DND-41 (cell line): Measurements from ENCODE around the gene TUBA1A.

Experiments used
- ATAC-seq: fragments of 200-7000 bp; cut with Tn5 transposase; 3 replicates; pipeline ENCODE4 v1.9.1; 2021; ENCODE audit warnings: low read depth; ENCODE audit not compliant: insufficient read depth
- DNase-seq: peaks from one replicate; pipeline ENCODE4 v3.0.0-alpha.2; 2020
- H2AFZ ChIP-seq: 2 replicates; pipeline ENCODE4 v1.6.0; 2012; ENCODE audit warnings: low read depth, low read length
- H3K27ac ChIP-seq: 2 replicates; pipeline ENCODE4 v1.5.1; 2012; ENCODE audit warnings: low read length, inconsistent platforms
- H3K27me3 ChIP-seq: fragments of 200-600 bp; sonication (generic); 2 replicates; pipeline ENCODE4 v1.6.0; 2012; ENCODE audit warnings: low read length, mild to moderate bottlenecking, inconsistent platforms; ENCODE audit not compliant: insufficient read depth, poor library complexity
- H3K36me3 ChIP-seq: 2 replicates; pipeline ENCODE4 v1.5.1; 2012; ENCODE audit warnings: low read length, inconsistent platforms; ENCODE audit not compliant: insufficient read depth
- H3K4me1 ChIP-seq: 2 replicates; pipeline ENCODE4 v1.5.1; 2012; ENCODE audit warnings: mild to moderate bottlenecking, low read length; ENCODE audit not compliant: insufficient read depth
- H3K4me2 ChIP-seq: 2 replicates; pipeline ENCODE4 v1.6.0; 2012; ENCODE audit warnings: mild to moderate bottlenecking, moderate library complexity, low read length, inconsistent platforms; ENCODE audit not compliant: insufficient read depth
- H3K4me3 ChIP-seq, 2 experiments: fragments of 200-600 bp in 1 of 2; shearing (Covaris generic) in 1 of 2; 2 replicates each; pipeline ENCODE4 v1.5.1; 2012 to 2016; ENCODE audit warnings: inconsistent platforms in 2 of 2, low read length in 2 of 2, mild to moderate bottlenecking in 2 of 2, low read depth in 1 of 2, moderate library complexity in 1 of 2
- H3K79me2 ChIP-seq: 2 replicates; pipeline ENCODE4 v1.6.0; 2012; ENCODE audit warnings: low read length, inconsistent platforms; ENCODE audit not compliant: insufficient read depth
- H3K9ac ChIP-seq: 2 replicates; pipeline ENCODE4 v1.6.0; 2012; ENCODE audit warnings: low read depth, mild to moderate bottlenecking, inconsistent platforms, low read length, moderate library complexity
- H3K9me3 ChIP-seq: 2 replicates; pipeline ENCODE4 v1.5.1; 2012; ENCODE audit warnings: low read length, moderate library complexity, mild to moderate bottlenecking, inconsistent platforms; ENCODE audit not compliant: insufficient read depth, severe bottlenecking
- H4K20me1 ChIP-seq: 2 replicates; pipeline ENCODE4 v1.6.0; 2012; ENCODE audit warnings: low read length; ENCODE audit not compliant: insufficient read depth
- EZH2 ChIP-seq: IDR thresholded peaks from 3 replicates; pipeline ENCODE4 v1.6.1; 2012; ENCODE audit warnings: borderline replicate concordance, low read depth, mild to moderate bottlenecking, moderate library complexity, low read length, inconsistent platforms; ENCODE audit not compliant: severe bottlenecking
- TF ChIP-seq, protein P1 (sequence below): IDR thresholded peaks from 2 replicates; pipeline ENCODE4 v1.5.1; 2012; ENCODE audit warnings: borderline replicate concordance, low read length, moderate library complexity, mild to moderate bottlenecking; ENCODE audit not compliant: poor library complexity, severe bottlenecking; ENCODE audit errors: extremely low read depth

Gene TUBA1A

DNA sequence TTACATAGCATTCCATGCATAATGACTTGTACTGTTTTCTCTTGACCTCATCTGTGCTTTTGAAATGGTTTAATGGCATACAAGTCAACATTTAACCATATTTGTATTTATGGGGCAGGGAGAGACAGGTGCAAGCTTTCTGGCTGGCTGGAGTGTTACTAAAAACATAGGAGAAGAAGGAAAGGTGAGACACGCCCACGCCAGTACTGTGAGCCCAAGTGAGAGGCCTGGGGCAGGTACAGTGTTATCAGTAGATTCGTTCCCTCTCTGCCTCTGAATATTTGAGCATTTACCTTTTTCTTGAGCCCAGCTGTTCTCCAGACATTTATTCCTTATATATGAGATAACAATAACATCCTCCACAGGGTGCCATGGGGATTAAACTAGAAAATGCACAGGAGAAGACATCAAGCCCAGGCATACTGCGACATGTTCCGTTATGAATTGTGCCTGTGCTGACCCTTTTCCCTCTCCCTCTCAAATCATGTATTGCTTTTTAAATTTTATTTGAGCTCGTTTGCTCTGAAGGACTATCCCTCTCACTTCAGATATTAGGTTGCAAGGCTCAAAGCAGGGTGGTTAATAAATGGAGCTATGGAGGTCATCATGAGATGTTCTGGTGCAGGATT lies 41.4 kb upstream of the TUBA1A start:
- ATAC-seq: no peak

DNA sequence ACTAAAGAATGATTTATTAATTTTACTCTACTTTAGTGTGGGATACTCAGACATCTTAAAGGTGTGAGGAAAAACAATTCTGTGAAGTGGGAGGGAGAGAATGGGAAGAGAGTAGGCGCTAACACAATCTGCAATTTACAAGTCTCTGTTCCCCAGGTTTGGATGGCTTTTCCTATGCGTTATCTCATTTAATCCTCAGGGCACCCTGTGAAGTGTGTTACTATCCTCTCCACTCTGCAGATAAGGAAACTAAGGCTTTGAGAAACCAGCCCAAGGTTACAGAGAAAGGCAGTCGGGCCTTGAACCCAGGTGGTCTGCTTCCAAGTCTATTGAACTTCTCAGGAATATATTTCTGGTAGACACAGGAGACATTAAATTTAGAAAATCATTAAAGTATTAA lies 39.8 kb upstream of the TUBA1A start:
- no peak overlapping the region for H3K4me2 ChIP-seq
- no peak overlapping the region for H2AFZ ChIP-seq
- H3K27me3 ChIP-seq: no peaks in the 10 kb centered on the region
- TF ChIP-seq, protein P1, sequence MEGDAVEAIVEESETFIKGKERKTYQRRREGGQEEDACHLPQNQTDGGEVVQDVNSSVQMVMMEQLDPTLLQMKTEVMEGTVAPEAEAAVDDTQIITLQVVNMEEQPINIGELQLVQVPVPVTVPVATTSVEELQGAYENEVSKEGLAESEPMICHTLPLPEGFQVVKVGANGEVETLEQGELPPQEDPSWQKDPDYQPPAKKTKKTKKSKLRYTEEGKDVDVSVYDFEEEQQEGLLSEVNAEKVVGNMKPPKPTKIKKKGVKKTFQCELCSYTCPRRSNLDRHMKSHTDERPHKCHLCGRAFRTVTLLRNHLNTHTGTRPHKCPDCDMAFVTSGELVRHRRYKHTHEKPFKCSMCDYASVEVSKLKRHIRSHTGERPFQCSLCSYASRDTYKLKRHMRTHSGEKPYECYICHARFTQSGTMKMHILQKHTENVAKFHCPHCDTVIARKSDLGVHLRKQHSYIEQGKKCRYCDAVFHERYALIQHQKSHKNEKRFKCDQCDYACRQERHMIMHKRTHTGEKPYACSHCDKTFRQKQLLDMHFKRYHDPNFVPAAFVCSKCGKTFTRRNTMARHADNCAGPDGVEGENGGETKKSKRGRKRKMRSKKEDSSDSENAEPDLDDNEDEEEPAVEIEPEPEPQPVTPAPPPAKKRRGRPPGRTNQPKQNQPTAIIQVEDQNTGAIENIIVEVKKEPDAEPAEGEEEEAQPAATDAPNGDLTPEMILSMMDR: no peak
- no peak for TF ChIP-seq EZH2
- H3K9me3 ChIP-seq: no peaks in the 10 kb centered on the region
- H4K20me1 ChIP-seq: no peaks in the 10 kb centered on the region
- DNase-seq: no peak
- ATAC-seq: no peak
- no peak overlapping the region for H3K9ac ChIP-seq
- no peak overlapping the region for H3K4me3 ChIP-seq
- H3K79me2 ChIP-seq: no peaks in the 10 kb centered on the region
- no peak overlapping the region for H3K27ac ChIP-seq
- peaks cover 1% of the 10 kb centered on the region for H3K4me1 ChIP-seq
- no peaks in the 10 kb centered on the region for H3K36me3 ChIP-seq

More for the DNA sequence above, 41.4 kb upstream of the TUBA1A start:
- Histone ChIP-seq H3K36me3 (no peaks in the 10 kb centered on the region), H3K4me1 (peaks cover 15% of the 10 kb centered on the region), H2AFZ (no peak overlapping the region), H3K9me3 (no peaks in the 10 kb centered on the region), H3K4me2 (no peak overlapping the region), H3K27me3 (no peaks in the 10 kb centered on the region), H3K27ac (no peak overlapping the region), H3K4me3 (no peak overlapping the region), H3K9ac (no peak overlapping the region), H4K20me1 (no peaks in the 10 kb centered on the region), H3K79me2 (no peaks in the 10 kb centered on the region)
- DNase-seq: no peak
- no peak for TF ChIP-seq EZH2
- TF ChIP-seq, protein P1: no peak

- Histone ChIP-seq H3K4me2 (no peak overlapping the region), H4K20me1 (no peaks in the 10 kb centered on the region), H2AFZ (no peak overlapping the region), H3K27me3 (no peaks in the 10 kb centered on the region), H3K79me2 (no peaks in the 10 kb centered on the region), H3K36me3 (no peaks in the 10 kb centered on the region), H3K4me3 (no peak overlapping the region), H3K4me1 (no peaks in the 10 kb centered on the region), H3K9ac (no peak overlapping the region), H3K27ac (no peak overlapping the region), H3K9me3 (no peaks in the 10 kb centered on the region)
- no peak for ATAC-seq
- no peak for DNase-seq
- TF ChIP-seq, protein P1: no peak
- TF ChIP-seq EZH2: no peak
Measured at GRCh38 chr12:49227713-49228112, 38.8 kb upstream of the TUBA1A start.
